Natural killer cell treated with Interleukin-12 subunit alpha and Interleukin-12 subunit beta and Interleukin-15 and Interleukin-18, amount 100 ng/mL, for 72 hours (primary cell): ENCODE results near the gene SGO1. TPM values are rescaled to one million over a fixed set of nuclear protein-coding genes. Genes with fewer than 3 reads are reported as not detected.

ENCODE experiments used
- ATAC-seq, 2 donors: fragments of 150-1000 bp; cut with Tn5 transposase in 1 of 2; sonication (Bioruptor Pico), chemical (Tn5 transposase) in 1 of 2; 2 replicates each; pipeline ENCODE4 v1.10.0; 2021
- DNase-seq: peaks from one replicate; pipeline ENCODE4 v3.0.0; 2022; ENCODE audit warnings: low spot score
- H3K27ac Mint-ChIP-seq, 2 donors: 1 replicate in 1 of 2; 2 replicates in 1 of 2; pipeline ENCODE4 v1.8.0; 2022; ENCODE audit warnings: mixed read lengths in 2 of 2, mild to moderate bottlenecking in 1 of 2, moderate library complexity in 1 of 2
- H3K27me3 Mint-ChIP-seq, 2 donors: 1 replicate in 1 of 2; 2 replicates in 1 of 2; pipeline ENCODE4 v1.8.0; 2022; ENCODE audit warnings: mixed read lengths in 2 of 2
- H3K36me3 Mint-ChIP-seq: one replicate; pipeline ENCODE4 v1.8.0; 2022; ENCODE audit warnings: mixed read lengths
- H3K4me1 Mint-ChIP-seq, 2 donors: 1 replicate in 1 of 2; 2 replicates in 1 of 2; pipeline ENCODE4 v1.8.0; 2022; ENCODE audit warnings: low read depth in 2 of 2, mixed read lengths in 2 of 2, mild to moderate bottlenecking in 1 of 2
- H3K4me3 Mint-ChIP-seq: one replicate; pipeline ENCODE4 v1.8.0; 2022; ENCODE audit warnings: mixed read lengths
- H3K9me3 Mint-ChIP-seq: 2 replicates; pipeline ENCODE4 v1.8.0; 2022; ENCODE audit warnings: mixed read lengths
- total RNA-seq, 2 donors: library from RNA; stranded (reverse); gene quantifications; one replicate each; pipeline ENCODE4 v1.2.3, GENCODE V29; 2022

The SGO1 gene
- total RNA-seq, 2 donors from 2014 or later, result 11.0 to 21.6 TPM

- no peaks in the 10 kb centered on the region for H3K9me3 Mint-ChIP-seq
- no peak overlapping the region for H3K27ac Mint-ChIP-seq
- ATAC-seq (no peak), DNase-seq (no peak)
- no peaks in the 10 kb centered on the region for H3K36me3 Mint-ChIP-seq
- H3K4me3 Mint-ChIP-seq, result no peak overlapping the region
- no peaks in the 10 kb centered on the region for H3K4me1 Mint-ChIP-seq
- H3K27me3 Mint-ChIP-seq, result peaks cover 0 to 6% of the 10 kb centered on the region in 2 donors
Observed at GRCh38 chr3:20194793-20195460, 8.9 kb upstream of the SGO1 start.

- no peak for DNase-seq
- H3K27ac Mint-ChIP-seq, result no peak overlapping the region
- no peaks in the 10 kb centered on the region for H3K9me3 Mint-ChIP-seq
- no peaks in the 10 kb centered on the region for H3K36me3 Mint-ChIP-seq
- no peaks in the 10 kb centered on the region for H3K4me1 Mint-ChIP-seq
- ATAC-seq, result no peak
- no peak overlapping the region for H3K4me3 Mint-ChIP-seq
- peaks cover 0 to 6% of the 10 kb centered on the region in 2 donors for H3K27me3 Mint-ChIP-seq
Observed at GRCh38 chr3:20190991-20191390, 5.0 kb upstream of the SGO1 start.

GRCh38 chr3:20186600-20187004 lies 596 bp upstream of the SGO1 start:
- no peaks in the 10 kb centered on the region for H3K36me3 Mint-ChIP-seq
- DNase-seq, result no peak
- H3K27ac Mint-ChIP-seq, result no peak overlapping the region
- H3K4me3 Mint-ChIP-seq, result no peak overlapping the region
- no peak for ATAC-seq
- no peaks in the 10 kb centered on the region for H3K9me3 Mint-ChIP-seq
- H3K4me1 Mint-ChIP-seq, result no peaks in the 10 kb centered on the region
- peaks cover 0 to 6% of the 10 kb centered on the region in 2 donors for H3K27me3 Mint-ChIP-seq

- DNase-seq (no peak), ATAC-seq (peak in 1 of 2 donors; percentile 19)
- Mint-ChIP-seq H3K9me3 (no peaks in the 10 kb centered on the region), H3K4me3 (no peak overlapping the region), H3K27me3 (no peaks in the 10 kb centered on the region), H3K36me3 (peaks cover 3% of the 10 kb centered on the region), H3K4me1 (no peaks in the 10 kb centered on the region), H3K27ac (no peak overlapping the region)
Observed at GRCh38 chr3:20185331-20185678, 701 bp downstream of the SGO1 start.

- Mint-ChIP-seq H3K27ac (no peak overlapping the region), H3K4me1 (peaks cover 0 to 7% of the 10 kb centered on the region in 2 donors), H3K4me3 (no peak overlapping the region), H3K36me3 (peaks cover 15% of the 10 kb centered on the region), H3K27me3 (no peaks in the 10 kb centered on the region), H3K9me3 (no peaks in the 10 kb centered on the region)
- no peak for ATAC-seq
- no peak for DNase-seq
Observed at GRCh38 chr3:20182206-20182605, 3.8 kb downstream of the SGO1 start.

GRCh38 chr3:20181276-20181675 lies 4.7 kb downstream of the SGO1 start:
- Mint-ChIP-seq H3K27me3 (no peaks in the 10 kb centered on the region), H3K4me3 (no peak overlapping the region), H3K4me1 (peaks cover 0 to 7% of the 10 kb centered on the region in 2 donors), H3K36me3 (peaks cover 15% of the 10 kb centered on the region), H3K9me3 (no peaks in the 10 kb centered on the region), H3K27ac (no peak overlapping the region)
- no peak for ATAC-seq
- no peak for DNase-seq

- no peak for ATAC-seq
- DNase-seq, result no peak
- Mint-ChIP-seq H3K27me3 (no peaks in the 10 kb centered on the region), H3K36me3 (peaks cover 12% of the 10 kb centered on the region), H3K9me3 (no peaks in the 10 kb centered on the region), H3K4me1 (peaks cover 2 to 6% of the 10 kb centered on the region in 2 donors), H3K27ac (no peak overlapping the region), H3K4me3 (no peak overlapping the region)
Observed at GRCh38 chr3:20173844-20174410, 12.1 kb downstream of the SGO1 start.

GRCh38 chr3:20161714-20162113 lies 24.3 kb downstream of the SGO1 start:
- Mint-ChIP-seq H3K4me3 (no peak overlapping the region), H3K9me3 (no peaks in the 10 kb centered on the region), H3K27me3 (no peaks in the 10 kb centered on the region), H3K4me1 (peaks cover 12 to 13% of the 10 kb centered on the region in 2 donors), H3K36me3 (no peaks in the 10 kb centered on the region), H3K27ac (no peak overlapping the region)
- no peak for DNase-seq
- no peak for ATAC-seq

- DNase-seq, result no peak
- Mint-ChIP-seq H3K27me3 (no peaks in the 10 kb centered on the region), H3K4me1 (peaks cover 11 to 12% of the 10 kb centered on the region in 2 donors), H3K9me3 (no peaks in the 10 kb centered on the region), H3K4me3 (no peak overlapping the region), H3K36me3 (no peaks in the 10 kb centered on the region), H3K27ac (peak overlapping the region; percentile 52 to 90)
- ATAC-seq, result no peak
Observed at GRCh38 chr3:20160230-20160629, 25.8 kb downstream of the SGO1 start.

GRCh38 chr3:20154928-20155327 lies 31.1 kb downstream of the SGO1 start:
- ATAC-seq (no peak), DNase-seq (no peak)
- H3K9me3 Mint-ChIP-seq, result no peaks in the 10 kb centered on the region
- H3K4me1 Mint-ChIP-seq, result peaks cover 4 to 11% of the 10 kb centered on the region in 2 donors
- no peaks in the 10 kb centered on the region for H3K27me3 Mint-ChIP-seq
- H3K36me3 Mint-ChIP-seq, result peaks cover 9% of the 10 kb centered on the region
- no peak overlapping the region for H3K4me3 Mint-ChIP-seq
- peak overlapping the region in 1 of 2 donors; percentile 8 for H3K27ac Mint-ChIP-seq

- no peak for DNase-seq
- Mint-ChIP-seq H3K4me3 (no peak overlapping the region), H3K27me3 (no peaks in the 10 kb centered on the region), H3K27ac (peak overlapping the region in 1 of 2 donors; percentile 22), H3K36me3 (peaks cover 9% of the 10 kb centered on the region), H3K9me3 (no peaks in the 10 kb centered on the region), H3K4me1 (peaks cover 0 to 6% of the 10 kb centered on the region in 2 donors)
- no peak for ATAC-seq
Observed at GRCh38 chr3:20154078-20154477, 31.9 kb downstream of the SGO1 start.

- peaks cover 0 to 6% of the 10 kb centered on the region in 2 donors for H3K4me1 Mint-ChIP-seq
Observed at GRCh38 chr3:20148466-20148865, 37.5 kb downstream of the SGO1 start.

GRCh38 chr3:20147361-20147760 lies 38.6 kb downstream of the SGO1 start:
- ATAC-seq (no peak), DNase-seq (no peak)
- no peaks in the 10 kb centered on the region for H3K27me3 Mint-ChIP-seq
- peaks cover 21% of the 10 kb centered on the region for H3K36me3 Mint-ChIP-seq
- no peak overlapping the region for H3K4me3 Mint-ChIP-seq
- H3K27ac Mint-ChIP-seq, result peak overlapping the region in 1 of 2 donors; percentile 41
- peaks cover 0 to 6% of the 10 kb centered on the region in 2 donors for H3K4me1 Mint-ChIP-seq
- H3K9me3 Mint-ChIP-seq, result no peaks in the 10 kb centered on the region

More at GRCh38 chr3:20148466-20148865, 37.5 kb downstream of the SGO1 start:
- H3K27me3 Mint-ChIP-seq, result no peaks in the 10 kb centered on the region
- H3K27ac Mint-ChIP-seq, result no peak overlapping the region
- no peak overlapping the region for H3K4me3 Mint-ChIP-seq
- no peak for ATAC-seq
- H3K9me3 Mint-ChIP-seq, result no peaks in the 10 kb centered on the region
- H3K36me3 Mint-ChIP-seq, result peaks cover 10% of the 10 kb centered on the region
- no peak for DNase-seq

- H3K27ac Mint-ChIP-seq, result peak overlapping the region in 1 of 2 donors; percentile 53
- no peak for DNase-seq
- no peaks in the 10 kb centered on the region for H3K27me3 Mint-ChIP-seq
- H3K36me3 Mint-ChIP-seq, result peaks cover 28% of the 10 kb centered on the region
- H3K4me1 Mint-ChIP-seq, result peaks cover 0 to 6% of the 10 kb centered on the region in 2 donors
- no peak overlapping the region for H3K4me3 Mint-ChIP-seq
- no peak for ATAC-seq
- no peaks in the 10 kb centered on the region for H3K9me3 Mint-ChIP-seq
Observed at GRCh38 chr3:20146301-20146700, 39.7 kb downstream of the SGO1 start.
